Fibroblast of lung (primary cell): ENCODE results near the gene KCNN3. TPM values are rescaled to one million over a fixed set of nuclear protein-coding genes. Genes with fewer than 3 reads are reported as not detected.

Experiments used
- DNase-seq, 2 donors: peaks; one replicate each; pipeline versions ENCODE4 v3.0.0 to v3.0.0-alpha.2; 2010; ENCODE audit warnings: low read depth in 2 of 2
- H2AFZ ChIP-seq: 2 replicates; pipeline ENCODE4 v1.5.1; 2012; ENCODE audit warnings: low read length, control low read depth, inconsistent platforms
- H3K27ac ChIP-seq: 2 replicates; pipeline ENCODE4 v1.5.1; 2011; ENCODE audit warnings: low read length, control low read depth; ENCODE audit not compliant: insufficient read depth
- H3K27me3 ChIP-seq: 2 replicates; pipeline ENCODE4 v1.5.1; 2011; ENCODE audit warnings: mild to moderate bottlenecking, low read length; ENCODE audit not compliant: control insufficient read depth, insufficient read depth
- H3K36me3 ChIP-seq: 2 replicates; pipeline ENCODE4 v1.5.1; 2011; ENCODE audit warnings: low read length; ENCODE audit not compliant: control insufficient read depth, insufficient read depth
- H3K4me1 ChIP-seq: 2 replicates; pipeline ENCODE4 v1.5.1; 2011; ENCODE audit warnings: low read length; ENCODE audit not compliant: control insufficient read depth, insufficient read depth; ENCODE audit errors: extremely low read depth
- H3K4me2 ChIP-seq: 2 replicates; pipeline ENCODE4 v1.5.1; 2011; ENCODE audit warnings: low read length, control low read depth; ENCODE audit not compliant: insufficient read depth; ENCODE audit errors: extremely low read depth
- H3K4me3 ChIP-seq, 4 experiments: fragments of 200-600 bp in 1 of 4; sonication (generic) in 1 of 4; replicated peaks in 1 of 4; 2 replicates each; pipeline ENCODE4 v1.5.1; 2011 to 2016; ENCODE audit warnings: low read length in 4 of 4, low read depth in 3 of 4, mild to moderate bottlenecking in 3 of 4, control low read depth in 2 of 4, inconsistent platforms in 1 of 4, mixed read lengths in 1 of 4; ENCODE audit not compliant: insufficient read depth in 1 of 4; ENCODE audit errors: control extremely low read depth in 1 of 4
- H3K79me2 ChIP-seq: 2 replicates; pipeline ENCODE4 v1.5.1; 2012; ENCODE audit warnings: mild to moderate bottlenecking, low read length, inconsistent platforms; ENCODE audit not compliant: control insufficient read depth, insufficient read depth
- H3K9ac ChIP-seq: 2 replicates; pipeline ENCODE4 v1.5.1; 2011; ENCODE audit warnings: mild to moderate bottlenecking, low read length, control low read depth; ENCODE audit not compliant: insufficient read depth
- H3K9me3 ChIP-seq: 2 replicates; pipeline ENCODE4 v1.5.1; 2012; ENCODE audit warnings: low read depth, low read length; ENCODE audit not compliant: control insufficient read depth, insufficient read depth
- H4K20me1 ChIP-seq: 2 replicates; pipeline ENCODE4 v1.5.1; 2011; ENCODE audit warnings: low read length; ENCODE audit not compliant: control insufficient read depth, insufficient read depth; ENCODE audit errors: extremely low read depth
- EZH2 ChIP-seq: IDR thresholded peaks from 2 replicates; pipeline ENCODE4 v1.5.1; 2012; ENCODE audit warnings: low read length, control low read depth, mild to moderate bottlenecking; ENCODE audit errors: missing control alignments
- polyA plus RNA-seq, 2 donors: library from polyadenylated mRNA; depleted of rRNA in 1 of 2; stranded (reverse) in 1 of 2; unstranded in 1 of 2; fragments of >200 nt; gene quantifications; 2 replicates each; pipeline ENCODE4 v1.2.1, GENCODE V29; 2011 to 2012; ENCODE audit warnings: missing spikeins in 1 of 2
- total RNA-seq: library from RNA; depleted of rRNA; stranded (reverse); fragments of >200 nt; gene quantifications from 2 replicates; pipeline ENCODE4 v1.2.1, GENCODE V29; 2014
- TF ChIP-seq, protein P1 (sequence below), 2 donors: IDR thresholded peaks in 1 of 2; conservative IDR thresholded peaks in 1 of 2; 1 replicate in 1 of 2; 2 replicates in 1 of 2; pipeline ENCODE4 v1.5.1; 2011 to 2012; ENCODE audit warnings: low read length in 2 of 2, control low read depth in 1 of 2, inconsistent platforms in 1 of 2, low read depth in 1 of 2, mild to moderate bottlenecking in 1 of 2

KCNN3 gene
- total and polyA plus RNA-seq, 2 donors (not counting 1 experiment from before 2014, with no cell fraction given) = not detected

DNA sequence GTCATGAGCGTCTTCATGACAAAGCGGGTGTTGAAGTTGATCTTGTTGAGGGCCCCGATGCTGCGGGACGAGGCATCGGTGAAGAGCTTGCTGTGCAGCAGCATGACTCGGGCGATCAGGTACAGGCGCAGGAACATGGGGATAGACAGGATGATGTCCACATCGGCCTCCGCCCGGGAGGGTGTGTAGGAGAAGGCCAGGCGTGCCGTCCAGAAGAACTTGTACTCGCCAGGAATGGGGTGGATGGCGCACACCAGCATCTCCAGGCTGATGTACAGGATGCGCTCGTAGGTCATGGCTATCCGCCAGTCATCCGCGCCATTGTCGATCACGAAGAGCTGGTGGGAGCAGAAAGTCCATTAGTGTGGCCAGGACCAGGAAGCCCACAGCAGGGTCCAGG is 98.0 kb downstream of the KCNN3 start:
- Histone ChIP-seq H3K4me1 (no peaks in the 10 kb centered on the region), H3K4me3 (no peak overlapping the region), H3K4me2 (no peak overlapping the region), H3K9me3 (no peaks in the 10 kb centered on the region), H2AFZ (no peak overlapping the region), H3K27me3 (peaks cover 3% of the 10 kb centered on the region), H3K27ac (no peak overlapping the region), H4K20me1 (no peaks in the 10 kb centered on the region), H3K79me2 (no peaks in the 10 kb centered on the region), H3K9ac (no peak overlapping the region), H3K36me3 (no peaks in the 10 kb centered on the region)
- TF ChIP-seq, protein P1, sequence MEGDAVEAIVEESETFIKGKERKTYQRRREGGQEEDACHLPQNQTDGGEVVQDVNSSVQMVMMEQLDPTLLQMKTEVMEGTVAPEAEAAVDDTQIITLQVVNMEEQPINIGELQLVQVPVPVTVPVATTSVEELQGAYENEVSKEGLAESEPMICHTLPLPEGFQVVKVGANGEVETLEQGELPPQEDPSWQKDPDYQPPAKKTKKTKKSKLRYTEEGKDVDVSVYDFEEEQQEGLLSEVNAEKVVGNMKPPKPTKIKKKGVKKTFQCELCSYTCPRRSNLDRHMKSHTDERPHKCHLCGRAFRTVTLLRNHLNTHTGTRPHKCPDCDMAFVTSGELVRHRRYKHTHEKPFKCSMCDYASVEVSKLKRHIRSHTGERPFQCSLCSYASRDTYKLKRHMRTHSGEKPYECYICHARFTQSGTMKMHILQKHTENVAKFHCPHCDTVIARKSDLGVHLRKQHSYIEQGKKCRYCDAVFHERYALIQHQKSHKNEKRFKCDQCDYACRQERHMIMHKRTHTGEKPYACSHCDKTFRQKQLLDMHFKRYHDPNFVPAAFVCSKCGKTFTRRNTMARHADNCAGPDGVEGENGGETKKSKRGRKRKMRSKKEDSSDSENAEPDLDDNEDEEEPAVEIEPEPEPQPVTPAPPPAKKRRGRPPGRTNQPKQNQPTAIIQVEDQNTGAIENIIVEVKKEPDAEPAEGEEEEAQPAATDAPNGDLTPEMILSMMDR (conservative IDR thresholded peaks at IDR 0.05 in 1 of 2, IDR thresholded peaks at IDR 0.05 in 1 of 2; ENCODE audit: low read depth in 1 of 2, low read length in 2 of 2) = no peak
- no peak for TF ChIP-seq EZH2
- DNase-seq = no peak

DNA sequence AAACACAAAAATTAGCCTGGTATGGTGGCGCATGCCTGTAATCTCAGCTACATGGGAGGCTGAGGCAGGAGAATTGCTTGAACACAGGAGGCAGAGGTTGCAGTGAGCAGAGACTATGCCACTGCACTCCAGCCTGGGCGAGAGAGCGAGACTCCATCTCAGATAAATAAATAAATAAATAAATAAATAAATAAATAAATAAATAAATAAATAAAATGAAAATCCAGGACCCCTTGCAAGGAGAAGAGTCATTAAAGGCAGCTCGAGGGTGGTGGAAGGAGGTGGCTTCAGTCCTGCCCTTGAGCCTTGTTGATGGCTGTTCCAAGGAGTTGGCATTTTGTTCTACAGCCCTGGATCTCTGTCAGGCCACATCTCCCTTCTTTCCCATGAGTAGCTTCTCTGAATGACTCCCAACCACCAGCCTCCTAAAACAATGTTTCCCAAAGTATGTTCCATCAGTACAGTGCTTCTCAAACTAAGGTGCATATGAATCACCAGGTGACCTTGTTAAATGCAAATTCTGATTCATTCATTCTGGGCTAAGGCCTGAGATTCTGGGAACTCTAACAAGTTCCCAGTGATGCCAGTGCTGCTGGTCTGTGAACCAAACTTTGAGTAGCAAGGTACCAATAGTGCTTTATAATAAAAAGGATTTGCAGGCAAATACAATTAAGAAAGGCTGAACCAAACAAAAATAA is 99.0 kb downstream of the KCNN3 start:
- no peaks in the 10 kb centered on the region for H3K36me3 ChIP-seq
- no peak overlapping the region for H2AFZ ChIP-seq
- no peak overlapping the region for H3K27ac ChIP-seq
- no peak overlapping the region for H3K9ac ChIP-seq
- H3K9me3 ChIP-seq = no peaks in the 10 kb centered on the region
- no peak overlapping the region for H3K4me3 ChIP-seq
- H3K79me2 ChIP-seq = no peaks in the 10 kb centered on the region
- H3K4me2 ChIP-seq = no peak overlapping the region
- peaks cover 3% of the 10 kb centered on the region for H3K27me3 ChIP-seq
- no peak for DNase-seq
- H3K4me1 ChIP-seq = no peaks in the 10 kb centered on the region
- TF ChIP-seq, protein P1 (conservative IDR thresholded peaks at IDR 0.05 in 1 of 2, IDR thresholded peaks at IDR 0.05 in 1 of 2; ENCODE audit: low read depth in 1 of 2, low read length in 2 of 2) = no peak
- no peak for TF ChIP-seq EZH2
- no peaks in the 10 kb centered on the region for H4K20me1 ChIP-seq

DNA sequence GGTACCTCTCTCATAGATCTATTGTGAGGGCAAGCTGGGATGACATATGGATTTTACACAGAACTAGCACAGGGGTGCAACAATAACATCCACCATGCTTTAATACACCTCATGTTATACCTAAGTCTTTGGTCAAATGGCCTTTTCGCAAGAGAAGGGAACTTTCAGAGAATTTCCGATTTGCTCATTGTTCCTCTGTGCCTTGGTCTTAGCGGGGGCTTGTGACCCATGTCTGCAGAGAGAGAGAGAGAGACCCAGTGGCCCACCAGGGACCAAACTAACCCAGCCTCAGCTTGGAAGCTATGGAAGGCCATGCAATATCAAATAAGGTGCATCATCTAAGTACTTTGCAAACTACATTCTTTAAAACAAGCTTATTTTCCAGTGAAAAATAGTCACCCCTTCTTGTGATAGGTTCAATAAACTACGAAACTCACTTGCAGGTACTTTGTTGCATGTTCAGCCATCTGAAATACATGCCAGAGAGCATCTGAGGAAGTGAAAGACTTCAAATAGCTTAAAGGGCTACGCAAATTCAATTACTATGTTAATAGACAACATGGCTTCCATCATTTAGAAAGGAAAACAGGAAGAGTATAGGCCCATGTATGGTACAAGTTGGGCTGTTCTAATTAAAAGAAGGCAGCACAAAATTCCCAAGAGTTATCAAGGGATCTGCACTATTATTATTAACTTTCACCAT is 100.7 kb downstream of the KCNN3 start:
- no peaks in the 10 kb centered on the region for H3K9me3 ChIP-seq
- H2AFZ ChIP-seq = no peak overlapping the region
- no peak for DNase-seq
- H3K4me3 ChIP-seq = no peak overlapping the region
- H4K20me1 ChIP-seq = no peaks in the 10 kb centered on the region
- no peak overlapping the region for H3K9ac ChIP-seq
- no peak overlapping the region for H3K4me2 ChIP-seq
- H3K36me3 ChIP-seq = no peaks in the 10 kb centered on the region
- no peaks in the 10 kb centered on the region for H3K79me2 ChIP-seq
- H3K4me1 ChIP-seq = no peaks in the 10 kb centered on the region
- H3K27me3 ChIP-seq = peaks cover 3% of the 10 kb centered on the region
- TF ChIP-seq, protein P1 (conservative IDR thresholded peaks at IDR 0.05 in 1 of 2, IDR thresholded peaks at IDR 0.05 in 1 of 2; ENCODE audit: low read depth in 1 of 2, low read length in 2 of 2) = no peak
- no peak for TF ChIP-seq EZH2
- no peak overlapping the region for H3K27ac ChIP-seq
